Stimulated activated naive CD8-positive, alpha-beta T cell treated with anti-CD3 and anti-CD28 coated beads, Interleukin-15, amount 100 ng/mL, for 72 hours (primary cell): ENCODE measurements around the gene ROBO1.

Experiments used
- ATAC-seq: fragments of 150-1000 bp; cut with Tn5 transposase; 2 replicates; pipeline ENCODE4 v1.10.0; 2021; ENCODE audit warnings: mild to moderate bottlenecking, moderate library complexity
- DNase-seq, 2 donors: peaks; one replicate each; pipeline ENCODE4 v3.0.0; 2021 to 2022
- H3K27ac Mint-ChIP-seq, 2 donors: one replicate each; pipeline ENCODE4 v1.8.0; 2022; ENCODE audit warnings: mild to moderate bottlenecking in 2 of 2, mixed read lengths in 2 of 2, moderate library complexity in 2 of 2
- H3K27me3 Mint-ChIP-seq: one replicate; pipeline ENCODE4 v1.8.0; 2022; ENCODE audit warnings: mixed read lengths
- H3K4me1 Mint-ChIP-seq: one replicate; pipeline ENCODE4 v1.8.0; 2022; ENCODE audit warnings: mild to moderate bottlenecking, mixed read lengths
- H3K4me3 Mint-ChIP-seq, 2 donors: one replicate each; pipeline ENCODE4 v1.8.0; 2022; ENCODE audit warnings: mild to moderate bottlenecking in 2 of 2, mixed read lengths in 2 of 2, moderate library complexity in 1 of 2
- H3K9me3 Mint-ChIP-seq, 2 donors: one replicate each; pipeline ENCODE4 v1.8.0; 2022; ENCODE audit warnings: mixed read lengths in 2 of 2

The ROBO1 gene

GRCh38 chr3:79729096-79729495 lies 38.7 kb downstream of the ROBO1 start:
- ATAC-seq (no peak), DNase-seq (no peak)

DNA sequence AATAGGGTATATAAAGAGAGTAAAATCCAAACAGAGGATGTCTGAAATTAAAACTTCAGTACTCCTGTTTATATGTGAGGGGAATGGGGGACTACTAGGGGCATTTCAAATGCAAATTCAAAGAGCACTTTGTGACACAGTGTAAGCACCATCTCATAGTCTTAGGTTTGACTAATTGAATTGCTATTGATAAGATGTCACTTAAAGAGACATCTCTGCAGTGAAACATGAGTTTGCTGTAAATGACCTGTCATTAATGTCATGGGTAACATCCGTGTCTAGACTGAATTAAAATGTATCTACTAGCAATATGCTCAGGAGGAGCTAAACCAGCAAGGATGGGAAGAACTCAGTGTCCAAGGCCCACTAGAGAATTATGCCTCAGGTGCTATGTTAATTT lies 41.0 kb downstream of the ROBO1 start:
- Mint-ChIP-seq H3K27ac (no peak overlapping the region), H3K4me3 (no peak overlapping the region), H3K9me3 (no peaks in the 10 kb centered on the region), H3K27me3 (no peaks in the 10 kb centered on the region), H3K4me1 (no peaks in the 10 kb centered on the region)
- ATAC-seq (no peak), DNase-seq (no peak)

More at GRCh38 chr3:79729096-79729495, 38.7 kb downstream of the ROBO1 start:
- Mint-ChIP-seq H3K4me3 (no peak overlapping the region), H3K27ac (no peak overlapping the region), H3K27me3 (no peaks in the 10 kb centered on the region), H3K9me3 (peaks cover 5 to 8% of the 10 kb centered on the region in 2 donors), H3K4me1 (no peaks in the 10 kb centered on the region)

- Mint-ChIP-seq H3K4me1 (no peaks in the 10 kb centered on the region), H3K27me3 (no peaks in the 10 kb centered on the region)
Observed at GRCh38 chr3:79724206-79724605, 43.6 kb downstream of the ROBO1 start.

DNA sequence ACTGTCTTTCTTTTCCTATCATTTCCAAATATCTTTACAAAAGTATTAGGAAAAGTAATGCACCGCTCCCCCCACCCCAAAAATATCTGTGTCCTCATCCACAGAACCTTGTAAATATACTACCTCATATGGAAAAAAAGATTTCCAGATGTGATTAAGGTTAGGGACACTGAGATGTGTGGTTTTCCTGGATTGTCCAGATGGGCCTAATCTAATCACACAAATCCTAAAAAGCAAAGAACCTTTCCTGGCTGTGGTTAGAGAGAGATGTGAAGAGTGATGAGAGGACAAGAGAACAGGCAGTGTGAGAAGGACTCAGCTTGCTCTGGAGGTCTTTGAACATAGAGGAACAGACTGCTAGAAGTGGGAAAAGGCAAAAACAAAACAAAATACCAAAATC lies 77.7 kb downstream of the ROBO1 start:
- DNase-seq, result no peak
- no peak for ATAC-seq
- H3K4me1 Mint-ChIP-seq, result no peaks in the 10 kb centered on the region
- H3K27me3 Mint-ChIP-seq, result no peaks in the 10 kb centered on the region
- no peak overlapping the region for H3K27ac Mint-ChIP-seq
- H3K9me3 Mint-ChIP-seq, result peaks cover 0 to 5% of the 10 kb centered on the region in 2 donors
- H3K4me3 Mint-ChIP-seq, result no peak overlapping the region

More at GRCh38 chr3:79724206-79724605, 43.6 kb downstream of the ROBO1 start:
- Mint-ChIP-seq H3K27ac (no peak overlapping the region), H3K4me3 (no peak overlapping the region), H3K9me3 (no peaks in the 10 kb centered on the region)
- DNase-seq, result no peak
- no peak for ATAC-seq

DNA sequence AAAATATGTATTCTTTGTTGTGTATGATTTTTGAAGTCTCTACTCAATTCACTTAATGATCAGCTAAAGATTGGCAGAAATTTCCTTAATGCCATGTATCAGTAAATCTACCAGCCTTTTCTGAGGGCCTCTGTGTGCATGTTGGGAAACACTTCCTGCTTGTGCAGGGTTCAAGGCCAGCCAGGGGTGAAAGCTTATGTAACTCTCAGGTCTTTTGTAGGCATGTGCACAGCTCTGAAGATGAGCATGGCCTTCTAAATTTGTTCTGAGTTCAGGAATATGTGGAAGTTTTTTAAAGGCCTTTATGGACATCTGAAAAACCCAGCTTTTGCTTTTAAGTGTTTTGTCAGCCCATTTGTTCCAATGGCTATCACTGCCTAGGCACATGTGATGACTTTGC lies 82.7 kb downstream of the ROBO1 start:
- Mint-ChIP-seq H3K9me3 (peaks cover 11% of the 10 kb centered on the region in 2 donors), H3K4me3 (no peak overlapping the region), H3K4me1 (no peaks in the 10 kb centered on the region), H3K27me3 (no peaks in the 10 kb centered on the region), H3K27ac (no peak overlapping the region)
- ATAC-seq, result no peak
- no peak for DNase-seq

GRCh38 chr3:79684041-79684440 lies 83.8 kb downstream of the ROBO1 start:
- no peak for ATAC-seq
- DNase-seq, result no peak
- H3K4me3 Mint-ChIP-seq, result no peak overlapping the region
- no peak overlapping the region for H3K27ac Mint-ChIP-seq
- H3K9me3 Mint-ChIP-seq, result peaks cover 11% of the 10 kb centered on the region in 2 donors
- H3K4me1 Mint-ChIP-seq, result no peaks in the 10 kb centered on the region
- H3K27me3 Mint-ChIP-seq, result no peaks in the 10 kb centered on the region

GRCh38 chr3:79672731-79673130 lies 95.1 kb downstream of the ROBO1 start:
- Mint-ChIP-seq H3K4me1 (no peaks in the 10 kb centered on the region), H3K27me3 (no peaks in the 10 kb centered on the region), H3K9me3 (peaks cover 7 to 16% of the 10 kb centered on the region in 2 donors), H3K4me3 (no peak overlapping the region), H3K27ac (no peak overlapping the region)
- no peak for ATAC-seq
- no peak for DNase-seq

GRCh38 chr3:79672075-79672474 lies 95.7 kb downstream of the ROBO1 start:
- Mint-ChIP-seq H3K4me3 (no peak overlapping the region), H3K27ac (no peak overlapping the region), H3K27me3 (no peaks in the 10 kb centered on the region), H3K9me3 (peaks cover 7 to 14% of the 10 kb centered on the region in 2 donors), H3K4me1 (no peaks in the 10 kb centered on the region)
- DNase-seq (no peak), ATAC-seq (no peak)

DNA sequence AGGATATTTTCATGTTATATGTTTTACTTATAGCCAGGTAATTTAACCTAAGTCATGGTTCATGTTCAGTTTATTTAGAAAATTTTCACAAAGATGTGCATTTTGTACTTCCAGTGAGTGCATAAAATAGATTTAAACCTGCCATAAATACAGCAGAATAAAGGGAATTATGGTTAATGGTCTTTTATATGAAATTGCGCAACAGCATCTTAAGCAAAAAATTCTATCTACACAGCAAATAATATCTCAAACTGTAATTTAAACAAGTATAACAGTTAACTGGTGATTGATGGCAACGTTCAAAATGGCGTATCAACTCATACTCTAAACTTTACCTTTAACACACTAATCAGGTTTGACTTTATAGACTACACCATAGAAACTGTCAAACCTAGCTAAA lies 97.6 kb downstream of the ROBO1 start:
- no peak overlapping the region for H3K27ac Mint-ChIP-seq
- ATAC-seq, result no peak
- no peaks in the 10 kb centered on the region for H3K4me1 Mint-ChIP-seq
- no peak overlapping the region for H3K4me3 Mint-ChIP-seq
- peaks cover 8 to 11% of the 10 kb centered on the region in 2 donors for H3K9me3 Mint-ChIP-seq
- DNase-seq, result no peak
- no peaks in the 10 kb centered on the region for H3K27me3 Mint-ChIP-seq

DNA sequence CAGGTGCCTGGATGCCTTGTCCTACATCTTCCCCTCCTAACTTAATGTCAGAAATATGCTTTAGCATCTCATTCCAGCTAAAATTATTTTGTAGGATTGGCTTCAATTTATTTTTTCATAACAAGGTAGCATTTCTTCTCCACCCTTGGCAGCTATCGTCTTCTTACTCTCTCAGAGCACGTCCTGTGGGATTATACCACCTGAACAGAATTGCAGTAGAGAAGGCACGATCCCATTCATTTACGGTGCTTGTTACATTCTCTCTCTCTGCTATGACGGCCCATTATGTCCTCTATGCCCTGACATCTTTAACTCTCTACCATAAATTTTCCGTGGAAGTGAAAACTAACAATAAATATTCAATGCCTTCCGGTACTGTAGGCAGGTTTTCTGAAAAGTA lies 103.3 kb downstream of the ROBO1 start:
- ATAC-seq (no peak), DNase-seq (no peak)
- no peak overlapping the region for H3K4me3 Mint-ChIP-seq
- H3K9me3 Mint-ChIP-seq, result peaks cover 14 to 29% of the 10 kb centered on the region in 2 donors
- H3K27me3 Mint-ChIP-seq, result no peaks in the 10 kb centered on the region
- H3K4me1 Mint-ChIP-seq, result no peaks in the 10 kb centered on the region
- no peak overlapping the region for H3K27ac Mint-ChIP-seq

GRCh38 chr3:79661896-79662295 lies 105.9 kb downstream of the ROBO1 start:
- ATAC-seq (no peak), DNase-seq (no peak)
- peaks cover 11 to 22% of the 10 kb centered on the region in 2 donors for H3K9me3 Mint-ChIP-seq
- no peak overlapping the region for H3K4me3 Mint-ChIP-seq
- no peak overlapping the region for H3K27ac Mint-ChIP-seq
- H3K4me1 Mint-ChIP-seq, result no peaks in the 10 kb centered on the region
- H3K27me3 Mint-ChIP-seq, result no peaks in the 10 kb centered on the region

DNA sequence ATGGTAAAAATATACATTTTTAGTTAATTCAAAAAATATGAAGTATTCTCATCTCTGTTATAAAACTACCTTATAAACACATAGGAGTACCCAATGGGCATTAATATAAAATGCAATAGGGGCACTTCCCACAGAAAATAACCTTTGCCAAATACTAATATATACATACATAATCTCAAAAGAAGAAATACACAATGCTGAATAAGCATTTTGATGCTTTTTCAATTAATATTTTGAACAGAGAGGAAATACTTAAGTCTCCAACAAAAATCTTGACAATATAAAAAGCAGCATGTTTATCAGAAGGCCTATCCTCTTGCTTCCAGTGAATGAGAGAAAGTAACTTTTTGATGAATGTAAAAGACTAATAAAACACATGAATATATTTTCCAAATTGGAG lies 110.7 kb downstream of the ROBO1 start:
- H3K27ac Mint-ChIP-seq, result no peak overlapping the region
- H3K4me1 Mint-ChIP-seq, result no peaks in the 10 kb centered on the region
- ATAC-seq (no peak), DNase-seq (no peak)
- peaks cover 0 to 9% of the 10 kb centered on the region in 2 donors for H3K9me3 Mint-ChIP-seq
- H3K27me3 Mint-ChIP-seq, result no peaks in the 10 kb centered on the region
- H3K4me3 Mint-ChIP-seq, result no peak overlapping the region

GRCh38 chr3:79654019-79654418 lies 113.8 kb downstream of the ROBO1 start:
- H3K9me3 Mint-ChIP-seq, result no peaks in the 10 kb centered on the region
- no peak overlapping the region for H3K27ac Mint-ChIP-seq
- H3K4me1 Mint-ChIP-seq, result no peaks in the 10 kb centered on the region
- DNase-seq (no peak), ATAC-seq (no peak)
- H3K27me3 Mint-ChIP-seq, result no peaks in the 10 kb centered on the region
- no peak overlapping the region for H3K4me3 Mint-ChIP-seq

DNA sequence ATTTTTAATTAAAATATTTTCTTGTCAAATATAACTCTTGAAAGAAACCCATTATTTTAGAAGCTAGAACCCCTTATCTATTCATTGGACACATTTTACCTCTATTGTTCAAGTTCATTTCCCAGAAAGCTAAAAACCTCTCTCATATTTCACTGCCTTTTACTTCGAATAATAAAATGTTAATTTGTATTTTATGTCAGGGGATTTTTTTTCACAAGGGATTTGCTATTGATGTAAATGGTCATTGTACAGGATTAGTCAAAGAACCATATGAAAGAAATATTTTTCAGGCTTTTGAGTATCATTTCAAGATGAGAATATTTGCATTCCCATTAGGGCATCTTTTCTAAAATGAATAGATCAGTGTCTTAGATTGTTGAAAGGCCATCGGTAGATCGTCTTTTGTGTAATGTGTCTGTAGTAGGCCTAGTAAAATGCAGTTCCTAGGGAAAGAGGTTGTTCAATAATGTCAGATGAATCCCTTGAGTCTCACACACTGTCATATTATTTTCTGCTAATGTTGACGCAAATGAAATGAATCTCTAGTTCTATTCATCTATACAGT lies 114.5 kb downstream of the ROBO1 start:
- H3K9me3 Mint-ChIP-seq, result no peaks in the 10 kb centered on the region
- ATAC-seq (no peak), DNase-seq (no peak)
- H3K4me3 Mint-ChIP-seq, result no peak overlapping the region
- H3K27me3 Mint-ChIP-seq, result no peaks in the 10 kb centered on the region
- no peak overlapping the region for H3K27ac Mint-ChIP-seq
- no peaks in the 10 kb centered on the region for H3K4me1 Mint-ChIP-seq

- no peak overlapping the region for H3K27ac Mint-ChIP-seq
- ATAC-seq, result no peak
- no peaks in the 10 kb centered on the region for H3K27me3 Mint-ChIP-seq
- H3K4me3 Mint-ChIP-seq, result no peak overlapping the region
- no peaks in the 10 kb centered on the region for H3K4me1 Mint-ChIP-seq
- DNase-seq, result no peak
- no peaks in the 10 kb centered on the region for H3K9me3 Mint-ChIP-seq
Observed at GRCh38 chr3:79651536-79652065, 116.2 kb downstream of the ROBO1 start.

- Mint-ChIP-seq H3K4me1 (no peaks in the 10 kb centered on the region), H3K27ac (no peak overlapping the region), H3K9me3 (peaks cover 0 to 22% of the 10 kb centered on the region in 2 donors), H3K27me3 (no peaks in the 10 kb centered on the region), H3K4me3 (no peak overlapping the region)
- ATAC-seq, result no peak
- DNase-seq, result no peak
Observed at GRCh38 chr3:79639855-79640254, 127.9 kb downstream of the ROBO1 start.

- DNase-seq (no peak), ATAC-seq (no peak)
- no peaks in the 10 kb centered on the region for H3K27me3 Mint-ChIP-seq
- no peak overlapping the region for H3K27ac Mint-ChIP-seq
- H3K9me3 Mint-ChIP-seq, result peaks cover 8 to 13% of the 10 kb centered on the region in 2 donors
- H3K4me3 Mint-ChIP-seq, result no peak overlapping the region
- H3K4me1 Mint-ChIP-seq, result no peaks in the 10 kb centered on the region
Observed at GRCh38 chr3:79636372-79636771, 131.4 kb downstream of the ROBO1 start.
